Measurements from ENCODE around the gene IKBKE. TPM values are rescaled to one million over a fixed set of nuclear protein-coding genes. Genes with fewer than 3 reads are reported as not detected.

The IKBKE gene
- total and polyA plus RNA-seq, 2 donors (not counting 3 experiments of a cell fraction or from before 2014, with no cell fraction given), result 17.9 to 20.7 TPM

DNA sequence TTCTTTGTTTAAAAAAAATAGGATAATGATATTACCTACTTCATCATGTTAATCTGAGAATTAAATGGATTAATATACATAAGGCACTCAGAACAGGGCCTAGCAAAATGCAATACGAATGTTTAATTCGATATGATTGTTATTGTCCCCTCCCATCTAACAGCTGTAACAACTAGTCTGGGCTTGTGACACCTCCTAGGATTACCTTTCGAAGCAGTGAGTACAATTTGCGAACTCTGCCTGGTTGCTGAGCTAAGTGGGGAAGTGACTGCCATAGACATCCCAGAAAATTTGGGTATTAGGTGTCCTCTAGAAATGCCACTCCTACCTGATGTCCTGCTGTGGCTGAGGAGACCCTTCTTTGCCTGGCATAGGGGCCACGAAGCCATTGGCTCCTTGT, 40.1 kb downstream of the IKBKE start:
- DNase-seq (ENCODE audit: low read depth, low spot score), result no peak
- dilution Hi-C loops (cut with MboI; ENCODE audit: extremely low pct_ligation_motif_present, low sequenced_read_pairs), result no loop called here
- no peak overlapping the region for H3K27ac ChIP-seq (ENCODE audit: insufficient read depth, low read depth, low read length)

More for the DNA sequence above, 40.1 kb downstream of the IKBKE start:
- intact Hi-C loops (cut with micrococcal nuclease), result no loop called here
- H3K9me3 ChIP-seq (replicated peaks; ENCODE audit: control insufficient read depth, insufficient read depth, low read length), result no peaks in the 10 kb centered on the region
- no peak overlapping the region for H3K4me3 ChIP-seq (replicated peaks in 1 of 3; ENCODE audit: insufficient read depth in 1 of 3, low read depth in 1 of 3, low read length in 3 of 3)
- peaks cover 43 to 62% of the 10 kb centered on the region in 2 experiments for H3K27me3 ChIP-seq (ENCODE audit: control insufficient read depth in 2 of 2, insufficient read depth in 2 of 2, low read length in 2 of 2)
- H3K36me3 ChIP-seq (ENCODE audit: control insufficient read depth in 2 of 2, extremely low read depth in 1 of 2, insufficient read depth in 2 of 2, low read length in 2 of 2), result no peaks in the 10 kb centered on the region
- CTCF ChIA-PET, result no interaction called here
- TF ChIP-seq POLR2AphosphoS5 (IDR thresholded peaks at IDR 0.05; ENCODE audit: insufficient read depth, low read depth, low read length) (no peak), MYC (IDR thresholded peaks at IDR 0.05; ENCODE audit: low read depth, low read length) (no peak), EZH2 (IDR thresholded peaks at IDR 0.05; ENCODE audit: borderline replicate concordance, low read depth, low read length, severe bottlenecking) (no peak), POLR2A (IDR thresholded peaks at IDR 0.05; ENCODE audit: low read depth, low read length) (no peak), GATA2 (IDR thresholded peaks at IDR 0.05; ENCODE audit: insufficient read depth, insufficient read length, low read depth, low read length) (no peak), JUN (IDR thresholded peaks at IDR 0.05; ENCODE audit: borderline replicate concordance, insufficient read depth, insufficient read length, low read depth) (no peak), FOS (IDR thresholded peaks at IDR 0.05; ENCODE audit: borderline replicate concordance, insufficient read depth, low read length) (no peak)
- TF ChIP-seq, protein P1, sequence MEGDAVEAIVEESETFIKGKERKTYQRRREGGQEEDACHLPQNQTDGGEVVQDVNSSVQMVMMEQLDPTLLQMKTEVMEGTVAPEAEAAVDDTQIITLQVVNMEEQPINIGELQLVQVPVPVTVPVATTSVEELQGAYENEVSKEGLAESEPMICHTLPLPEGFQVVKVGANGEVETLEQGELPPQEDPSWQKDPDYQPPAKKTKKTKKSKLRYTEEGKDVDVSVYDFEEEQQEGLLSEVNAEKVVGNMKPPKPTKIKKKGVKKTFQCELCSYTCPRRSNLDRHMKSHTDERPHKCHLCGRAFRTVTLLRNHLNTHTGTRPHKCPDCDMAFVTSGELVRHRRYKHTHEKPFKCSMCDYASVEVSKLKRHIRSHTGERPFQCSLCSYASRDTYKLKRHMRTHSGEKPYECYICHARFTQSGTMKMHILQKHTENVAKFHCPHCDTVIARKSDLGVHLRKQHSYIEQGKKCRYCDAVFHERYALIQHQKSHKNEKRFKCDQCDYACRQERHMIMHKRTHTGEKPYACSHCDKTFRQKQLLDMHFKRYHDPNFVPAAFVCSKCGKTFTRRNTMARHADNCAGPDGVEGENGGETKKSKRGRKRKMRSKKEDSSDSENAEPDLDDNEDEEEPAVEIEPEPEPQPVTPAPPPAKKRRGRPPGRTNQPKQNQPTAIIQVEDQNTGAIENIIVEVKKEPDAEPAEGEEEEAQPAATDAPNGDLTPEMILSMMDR (IDR thresholded peaks at IDR 0.05; ENCODE audit: extremely low read depth in 1 of 2, insufficient read depth in 1 of 2, low read depth in 1 of 2, low read length in 2 of 2), result no peak
- TF ChIP-seq, protein P2, sequence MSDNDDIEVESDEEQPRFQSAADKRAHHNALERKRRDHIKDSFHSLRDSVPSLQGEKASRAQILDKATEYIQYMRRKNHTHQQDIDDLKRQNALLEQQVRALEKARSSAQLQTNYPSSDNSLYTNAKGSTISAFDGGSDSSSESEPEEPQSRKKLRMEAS (IDR thresholded peaks at IDR 0.05; ENCODE audit: insufficient read depth, insufficient read length), result no peak
- POLR2A ChIA-PET, result no interaction called here
- no peak for FAIRE-seq
- no TSS peak for BruUV-seq (replicated peaks)
- H3K79me2 ChIP-seq (ENCODE audit: control insufficient read depth, insufficient read depth, low read length), result no peaks in the 10 kb centered on the region
- no peak overlapping the region for H3K9ac ChIP-seq (replicated peaks; ENCODE audit: extremely low read depth, insufficient read depth, low read length)
- no peaks in the 10 kb centered on the region for H3K4me1 ChIP-seq (ENCODE audit: control insufficient read depth, extremely low read depth, insufficient read depth, low read length)
- no peaks in the 10 kb centered on the region for H3K9me1 ChIP-seq (replicated peaks; ENCODE audit: control insufficient read depth, extremely low read depth, insufficient read depth, low read length)
- H4K20me1 ChIP-seq (replicated peaks; ENCODE audit: control insufficient read depth, extremely low read depth, insufficient read depth, low read length), result no peaks in the 10 kb centered on the region
- H3K4me2 ChIP-seq (ENCODE audit: insufficient read depth, low read length), result no peak overlapping the region
- H2AFZ ChIP-seq (ENCODE audit: low read depth, low read length), result no peak overlapping the region

All from endothelial cell of umbilical vein (primary cell).